ENCODE data around the gene SPRR2G. TPM values are rescaled to one million over a fixed set of nuclear protein-coding genes. Genes with fewer than 3 reads are reported as not detected.
"Not testable (repeated sequence)": the region's sequence is repeated elsewhere in the genome, so short reads cannot be mapped to it uniquely, and the experiment has no call there.

SPRR2G gene
- total RNA-seq, 2 experiments from 2014 or later = not detected

DNA sequence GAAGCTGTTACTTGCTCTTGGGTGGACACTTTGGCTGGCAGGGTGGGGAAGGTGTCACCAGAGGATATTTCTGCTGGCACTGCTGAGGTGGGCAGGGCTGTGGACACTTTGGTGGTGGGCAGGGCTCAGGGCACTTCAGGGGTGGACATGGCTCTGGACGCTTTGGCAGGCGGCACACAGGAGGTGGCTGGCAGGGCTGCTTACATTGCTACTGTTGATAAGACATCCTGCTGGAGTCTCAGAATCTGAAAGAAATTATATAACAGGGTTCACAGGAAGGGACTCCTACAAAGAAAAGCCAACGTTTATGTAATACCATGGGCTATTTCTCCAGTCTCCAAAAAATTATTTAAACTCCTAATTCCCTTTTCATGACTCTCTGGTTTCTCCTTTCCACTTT is 10.2 kb downstream of the SPRR2G start:
- peaks cover 22% of the 10 kb centered on the region for H3K27me3 Mint-ChIP-seq (ENCODE audit: low read depth)
- no peak overlapping the region for H3K4me3 Mint-ChIP-seq
- H3K4me1 Mint-ChIP-seq (ENCODE audit: low read depth) = no peaks in the 10 kb centered on the region
- DNase-seq = no peak
- H3K27ac Mint-ChIP-seq = no peak overlapping the region
- intact Hi-C loops (cut with micrococcal nuclease) = no loop called here
- CTCF ChIA-PET = no interaction called here
- no peaks in the 10 kb centered on the region for H3K36me3 Mint-ChIP-seq (ENCODE audit: low read depth)
- no peaks in the 10 kb centered on the region for H3K9me3 Mint-ChIP-seq

DNA sequence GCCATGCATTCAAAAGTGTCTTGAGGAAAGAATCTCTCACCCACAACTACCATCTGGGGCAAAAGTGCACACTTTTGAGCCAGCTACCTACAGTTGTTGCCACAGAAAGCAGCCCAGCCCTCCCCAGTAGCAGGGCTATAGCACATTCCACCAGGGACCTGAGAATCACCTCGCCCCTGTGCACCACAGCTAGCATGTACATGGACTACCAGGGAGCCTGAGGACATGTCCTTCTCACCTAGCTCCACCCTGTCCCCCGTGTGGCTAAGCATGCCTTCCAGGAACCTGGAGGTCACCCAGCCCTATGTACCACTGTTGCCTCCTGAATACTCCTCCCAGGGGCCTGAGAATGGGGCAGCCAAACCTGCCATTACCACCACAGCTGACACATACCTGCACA is 16.9 kb downstream of the SPRR2G start:
- Mint-ChIP-seq H3K27me3 (ENCODE audit: low read depth) (peaks cover 39% of the 10 kb centered on the region), H3K4me1 (ENCODE audit: low read depth) (no peaks in the 10 kb centered on the region), H3K9me3 (no peaks in the 10 kb centered on the region), H3K27ac (no peak overlapping the region), H3K36me3 (ENCODE audit: low read depth) (no peaks in the 10 kb centered on the region), H3K4me3 (no peak overlapping the region)
- no peak for DNase-seq
- CTCF ChIA-PET = no interaction called here
- intact Hi-C loops (cut with micrococcal nuclease) = no loop called here

DNA sequence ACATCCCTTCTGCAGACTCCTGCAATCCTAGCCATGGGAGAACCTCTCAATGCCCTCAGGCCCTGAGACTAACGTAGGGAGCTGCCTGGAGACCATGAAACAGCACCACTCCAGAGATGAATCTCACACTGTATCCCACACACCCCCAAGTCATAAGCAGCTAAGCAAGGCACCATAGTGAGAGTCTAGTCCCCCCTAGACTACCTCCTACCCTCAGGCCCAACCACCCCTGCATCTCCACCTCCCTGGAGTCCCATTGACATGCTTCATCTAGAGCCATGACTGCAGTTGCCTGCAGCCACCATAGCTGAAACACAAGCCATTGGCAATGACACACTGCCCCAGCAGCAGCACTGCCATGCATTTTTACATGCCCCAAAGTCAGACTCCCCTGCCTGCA is 17.4 kb downstream of the SPRR2G start:
- H3K27ac Mint-ChIP-seq = no peak overlapping the region
- peaks cover 39% of the 10 kb centered on the region for H3K27me3 Mint-ChIP-seq (ENCODE audit: low read depth)
- H3K4me1 Mint-ChIP-seq (ENCODE audit: low read depth) = no peaks in the 10 kb centered on the region
- intact Hi-C loops (cut with micrococcal nuclease) = no loop called here
- no peaks in the 10 kb centered on the region for H3K36me3 Mint-ChIP-seq (ENCODE audit: low read depth)
- H3K4me3 Mint-ChIP-seq = no peak overlapping the region
- CTCF ChIA-PET = no interaction called here
- H3K9me3 Mint-ChIP-seq = no peaks in the 10 kb centered on the region
- no peak for DNase-seq

DNA sequence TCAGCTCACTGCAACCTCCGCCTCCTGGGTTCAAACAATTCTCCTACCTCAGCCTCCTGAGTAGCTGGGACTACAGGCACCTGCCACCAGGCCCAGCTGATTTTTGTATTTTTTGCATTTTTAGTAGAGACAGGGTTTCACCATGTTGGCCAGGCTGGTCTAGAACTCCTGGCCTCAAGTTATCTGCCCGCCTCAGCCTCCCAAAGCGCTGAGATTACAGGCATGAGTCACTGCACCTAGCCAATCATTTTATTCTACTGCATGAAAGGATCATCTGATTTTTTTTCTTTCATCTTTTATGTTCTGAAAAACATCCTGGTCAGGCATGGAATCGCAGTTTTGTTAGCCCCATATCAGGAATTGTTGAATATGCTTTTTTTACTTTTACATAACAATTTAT is 22.0 kb downstream of the SPRR2G start:
- CTCF ChIA-PET; H3K36me3 Mint-ChIP-seq (ENCODE audit: low read depth); DNase-seq; H3K27ac Mint-ChIP-seq; H3K4me3 Mint-ChIP-seq; H3K4me1 Mint-ChIP-seq (ENCODE audit: low read depth); intact Hi-C loops (cut with micrococcal nuclease): not testable (repeated sequence)
- peaks cover 11% of the 10 kb centered on the region for H3K9me3 Mint-ChIP-seq
- H3K27me3 Mint-ChIP-seq (ENCODE audit: low read depth) = peaks cover 17% of the 10 kb centered on the region

DNA sequence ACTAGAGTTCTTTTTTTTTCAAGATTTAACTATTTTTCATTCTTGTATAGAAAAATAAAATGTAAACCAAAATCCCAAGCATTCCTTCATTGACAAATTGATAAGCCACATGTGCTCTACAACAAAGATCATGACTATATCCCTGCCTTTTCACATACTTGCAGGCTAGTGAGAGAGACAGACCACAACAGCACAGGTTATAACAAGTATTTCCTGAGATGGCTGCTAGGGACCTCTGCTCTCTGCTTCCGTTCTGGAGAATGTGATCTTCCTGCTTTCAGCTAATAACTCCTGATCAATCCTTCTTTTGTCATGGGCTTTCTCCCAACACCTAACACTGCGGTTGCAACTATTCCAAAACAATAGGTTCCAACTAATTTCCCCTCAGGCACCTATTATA is 23.4 kb downstream of the SPRR2G start:
- DNase-seq = no peak
- Mint-ChIP-seq H3K9me3 (peaks cover 11% of the 10 kb centered on the region), H3K4me3 (no peak overlapping the region), H3K4me1 (ENCODE audit: low read depth) (no peaks in the 10 kb centered on the region), H3K27ac (no peak overlapping the region), H3K36me3 (ENCODE audit: low read depth) (no peaks in the 10 kb centered on the region), H3K27me3 (ENCODE audit: low read depth) (peaks cover 7% of the 10 kb centered on the region)
- CTCF ChIA-PET = no interaction called here
- intact Hi-C loops (cut with micrococcal nuclease) = no loop called here

DNA sequence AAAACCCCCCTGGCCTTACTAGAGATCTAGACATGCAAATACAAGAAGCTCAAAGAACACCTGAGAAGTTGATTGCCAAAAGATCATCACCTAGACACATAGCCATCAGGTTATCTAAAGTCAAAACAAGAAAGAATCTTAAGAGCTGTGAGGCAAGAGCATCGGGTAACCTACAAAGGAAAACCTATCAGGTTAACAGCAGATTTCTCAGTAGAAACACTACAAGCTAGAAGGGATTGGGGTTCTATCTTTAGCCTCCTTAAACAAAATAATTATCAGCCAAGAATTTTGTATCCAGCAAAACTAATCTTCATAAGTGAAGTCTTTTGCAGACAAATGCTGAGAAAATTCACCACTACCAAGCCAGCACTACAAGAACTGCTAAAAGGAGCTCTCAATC is 25.2 kb downstream of the SPRR2G start:
- Mint-ChIP-seq H3K4me3 (no peak overlapping the region), H3K27ac (no peak overlapping the region), H3K36me3 (ENCODE audit: low read depth) (no peaks in the 10 kb centered on the region), H3K4me1 (ENCODE audit: low read depth) (no peaks in the 10 kb centered on the region), H3K9me3 (peaks cover 11% of the 10 kb centered on the region), H3K27me3 (ENCODE audit: low read depth) (peaks cover 7% of the 10 kb centered on the region)
- DNase-seq = no peak
- CTCF ChIA-PET = no interaction called here
- intact Hi-C loops (cut with micrococcal nuclease) = no loop called here

DNA sequence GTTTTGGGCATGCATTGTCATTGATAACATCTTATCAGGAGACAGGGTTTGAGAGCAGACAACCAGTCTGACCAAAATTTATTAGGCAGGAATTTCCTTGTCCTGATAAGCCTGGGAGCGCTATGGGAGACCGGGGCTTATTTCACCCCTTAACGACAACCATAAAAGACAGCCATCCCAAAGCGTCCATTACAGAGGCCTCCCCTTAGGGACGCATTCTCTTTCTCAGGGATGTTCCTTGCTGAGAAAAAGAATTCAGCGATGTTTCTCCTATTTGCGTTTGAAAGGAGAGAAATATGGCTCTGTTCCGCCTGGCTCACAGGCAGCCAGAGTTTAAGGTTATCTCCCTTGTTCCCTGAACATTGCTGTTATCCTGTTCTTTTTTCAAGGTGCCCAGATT is 26.9 kb downstream of the SPRR2G start:
- DNase-seq; H3K4me1 Mint-ChIP-seq (ENCODE audit: low read depth); H3K27ac Mint-ChIP-seq; H3K36me3 Mint-ChIP-seq (ENCODE audit: low read depth); H3K4me3 Mint-ChIP-seq; intact Hi-C loops (cut with micrococcal nuclease); CTCF ChIA-PET: not testable (repeated sequence)
- peaks cover 11% of the 10 kb centered on the region for H3K9me3 Mint-ChIP-seq
- H3K27me3 Mint-ChIP-seq (ENCODE audit: low read depth) = peaks cover 13% of the 10 kb centered on the region

DNA sequence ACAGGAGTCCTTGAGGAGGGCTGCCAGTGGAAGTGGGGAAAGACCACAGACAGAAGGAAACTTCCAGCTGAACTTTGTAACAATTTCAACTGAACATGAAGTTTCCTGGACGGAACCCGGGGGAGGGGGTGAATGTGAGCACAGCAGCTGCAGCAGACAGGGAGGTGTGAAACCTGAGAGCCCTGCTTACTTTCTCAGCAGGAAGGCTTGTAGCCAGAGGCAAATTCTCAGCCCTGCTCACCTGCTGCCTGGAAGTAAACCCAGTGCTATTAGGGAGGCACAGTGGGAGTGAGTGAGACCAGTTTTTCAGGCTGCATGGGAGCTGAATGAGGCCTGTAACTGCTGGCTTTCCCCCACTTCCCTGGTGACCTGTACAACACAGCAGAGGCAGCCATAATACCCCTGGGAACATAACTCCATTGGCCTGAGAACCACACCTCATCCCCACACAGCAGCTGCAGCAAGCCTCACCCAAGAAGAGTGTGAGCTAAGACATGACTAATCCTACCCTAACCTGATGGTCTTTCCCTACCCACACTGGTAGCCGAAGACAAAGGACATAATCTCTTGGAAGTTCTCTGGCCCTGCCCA is 27.8 kb downstream of the SPRR2G start:
- no peaks in the 10 kb centered on the region for H3K4me1 Mint-ChIP-seq (ENCODE audit: low read depth)
- no peak overlapping the region for H3K27ac Mint-ChIP-seq
- peaks cover 16% of the 10 kb centered on the region for H3K27me3 Mint-ChIP-seq (ENCODE audit: low read depth)
- H3K4me3 Mint-ChIP-seq = no peak overlapping the region
- no peaks in the 10 kb centered on the region for H3K36me3 Mint-ChIP-seq (ENCODE audit: low read depth)
- DNase-seq = no peak
- CTCF ChIA-PET = no interaction called here
- intact Hi-C loops (cut with micrococcal nuclease) = no loop called here
- peaks cover 11% of the 10 kb centered on the region for H3K9me3 Mint-ChIP-seq

DNA sequence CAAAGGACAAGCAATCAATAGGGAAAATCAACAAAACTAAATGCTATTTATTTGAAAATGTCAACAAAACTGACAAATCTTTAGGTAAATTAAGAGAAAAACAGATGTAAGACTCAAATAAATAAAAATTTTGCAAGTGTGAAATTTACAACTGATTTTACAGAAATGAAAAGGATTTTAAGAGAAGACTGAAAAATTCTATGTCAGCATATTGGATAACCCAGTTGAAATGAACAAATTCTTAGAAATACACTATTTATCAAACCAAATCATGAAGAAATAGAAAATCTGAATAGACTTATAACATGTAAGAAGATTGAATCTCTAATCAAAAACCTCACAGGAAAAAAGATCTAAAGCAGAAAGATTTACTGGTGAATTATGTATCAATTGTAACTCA is 29.7 kb downstream of the SPRR2G start:
- intact Hi-C loops (cut with micrococcal nuclease) = no loop called here
- no peak overlapping the region for H3K4me3 Mint-ChIP-seq
- H3K27me3 Mint-ChIP-seq (ENCODE audit: low read depth) = peaks cover 22% of the 10 kb centered on the region
- CTCF ChIA-PET = no interaction called here
- DNase-seq = no peak
- peaks cover 9% of the 10 kb centered on the region for H3K9me3 Mint-ChIP-seq
- H3K27ac Mint-ChIP-seq = no peak overlapping the region
- H3K36me3 Mint-ChIP-seq (ENCODE audit: low read depth) = no peaks in the 10 kb centered on the region
- no peaks in the 10 kb centered on the region for H3K4me1 Mint-ChIP-seq (ENCODE audit: low read depth)

DNA sequence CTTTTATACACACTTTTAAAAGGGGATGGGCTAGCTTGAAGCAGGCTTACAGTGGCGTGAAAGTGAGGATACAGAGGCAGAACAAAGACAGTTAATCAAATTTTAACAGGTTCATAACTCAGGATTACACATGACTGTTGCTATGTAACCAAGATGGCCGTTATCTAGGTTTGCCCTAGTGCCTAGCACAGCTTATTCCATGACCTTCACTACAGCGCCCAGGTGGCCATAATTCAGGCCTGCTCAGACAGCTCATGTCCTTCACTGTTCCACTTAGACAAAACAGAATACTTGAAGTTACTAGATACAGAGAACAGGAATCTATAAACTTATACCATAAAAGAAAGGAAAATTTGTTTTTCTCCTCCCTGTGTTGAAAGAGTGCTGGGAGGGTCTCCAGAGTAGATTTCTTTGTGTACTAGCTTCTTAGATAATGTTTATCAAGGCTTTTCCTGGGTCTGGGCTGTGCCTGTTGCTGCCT is 31.2 kb downstream of the SPRR2G start:
- H3K27me3 Mint-ChIP-seq (ENCODE audit: low read depth) = peaks cover 34% of the 10 kb centered on the region
- CTCF ChIA-PET = no interaction called here
- no peaks in the 10 kb centered on the region for H3K4me1 Mint-ChIP-seq (ENCODE audit: low read depth)
- no peaks in the 10 kb centered on the region for H3K36me3 Mint-ChIP-seq (ENCODE audit: low read depth)
- no peak for DNase-seq
- intact Hi-C loops (cut with micrococcal nuclease) = no loop called here
- H3K4me3 Mint-ChIP-seq = no peak overlapping the region
- no peaks in the 10 kb centered on the region for H3K9me3 Mint-ChIP-seq
- H3K27ac Mint-ChIP-seq = no peak overlapping the region

DNA sequence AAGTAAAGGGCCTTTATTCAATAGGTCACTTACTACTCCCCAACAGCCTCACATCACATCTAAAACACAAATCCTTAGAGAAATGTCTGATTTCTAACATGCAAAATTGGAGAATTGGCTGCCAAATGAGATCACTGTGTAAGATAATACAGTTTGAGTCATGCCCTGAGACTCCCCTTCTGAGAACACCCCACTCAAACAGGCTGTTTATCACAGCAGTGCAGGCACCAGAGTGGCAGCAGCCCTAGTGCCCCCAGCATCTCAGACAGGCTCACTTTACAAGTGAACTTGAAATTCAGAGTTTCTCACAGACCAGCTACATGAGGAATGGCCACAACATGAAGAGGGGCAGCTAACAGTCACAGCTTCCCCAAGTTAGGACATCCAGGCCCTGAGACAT is 35.4 kb downstream of the SPRR2G start:
- peaks cover 30% of the 10 kb centered on the region for H3K27me3 Mint-ChIP-seq (ENCODE audit: low read depth)
- H3K27ac Mint-ChIP-seq; H3K9me3 Mint-ChIP-seq; CTCF ChIA-PET; H3K4me3 Mint-ChIP-seq; intact Hi-C loops (cut with micrococcal nuclease); H3K36me3 Mint-ChIP-seq (ENCODE audit: low read depth); H3K4me1 Mint-ChIP-seq (ENCODE audit: low read depth); DNase-seq: not testable (repeated sequence)

DNA sequence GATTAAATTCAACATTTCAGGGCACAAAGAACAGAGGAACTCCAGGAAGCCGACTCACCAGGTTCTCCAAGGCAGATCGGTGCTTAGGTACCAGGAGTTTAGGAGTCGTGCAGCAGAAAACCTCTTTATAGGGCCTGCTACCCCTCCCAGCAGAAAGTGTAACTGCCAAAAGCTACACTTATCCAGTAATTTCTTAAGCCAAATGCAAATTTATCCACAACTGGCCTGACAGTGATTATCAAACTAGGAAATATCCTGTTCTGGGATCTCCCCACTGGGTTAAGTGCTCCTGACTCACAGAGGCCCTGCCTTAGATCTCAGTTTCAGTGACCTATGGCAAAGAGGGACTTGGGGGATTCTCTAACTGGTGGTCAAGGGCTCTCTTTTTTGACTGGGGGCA is 37.3 kb downstream of the SPRR2G start, which contains the start of gene SPRR2F:
Gene SPRR2F (minus strand): TSS at position 101 of the 400 bp plus-strand sequence. CDS start 783 bp downstream, outside the sequence.
- CTCF ChIA-PET = no interaction called here

DNA sequence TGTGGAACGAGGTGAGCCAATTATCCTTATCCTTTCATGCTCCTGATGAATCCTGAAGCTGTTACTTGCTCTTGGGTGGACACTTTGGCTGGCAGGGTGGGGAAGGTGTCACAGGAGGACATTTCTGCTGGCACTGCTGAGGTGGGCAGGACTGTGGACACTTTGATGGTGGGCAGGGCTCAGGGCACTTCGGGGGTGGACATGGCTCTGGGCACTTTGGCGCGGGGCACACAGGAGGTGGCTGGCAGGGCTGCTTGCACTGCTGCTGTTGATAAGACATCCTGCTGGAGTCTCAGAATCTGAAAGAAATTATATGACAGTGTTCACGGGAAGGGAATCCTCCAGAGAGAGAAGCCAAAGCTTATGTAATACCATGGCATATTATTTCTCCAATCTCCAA is 38.2 kb downstream of the SPRR2G start:
- DNase-seq; H3K9me3 Mint-ChIP-seq; intact Hi-C loops (cut with micrococcal nuclease); H3K4me3 Mint-ChIP-seq; CTCF ChIA-PET; H3K27ac Mint-ChIP-seq; H3K4me1 Mint-ChIP-seq (ENCODE audit: low read depth); H3K36me3 Mint-ChIP-seq (ENCODE audit: low read depth): not testable (repeated sequence)
- H3K27me3 Mint-ChIP-seq (ENCODE audit: low read depth) = peaks cover 15% of the 10 kb centered on the region

More for the DNA sequence above, 37.3 kb downstream of the SPRR2G start, which contains the start of gene SPRR2F:
- intact Hi-C loops (cut with micrococcal nuclease) = no loop called here
- Mint-ChIP-seq H3K4me1 (ENCODE audit: low read depth) (no peaks in the 10 kb centered on the region), H3K27me3 (ENCODE audit: low read depth) (peaks cover 21% of the 10 kb centered on the region), H3K4me3 (no peak within 1 kb of the TSS), H3K27ac (no peak within 1 kb of the TSS), H3K9me3 (no peaks in the 10 kb centered on the region), H3K36me3 (ENCODE audit: low read depth) (no peaks in the 10 kb centered on the region)
- no peak for DNase-seq

Measured in activated naive CD4-positive, alpha-beta T cell treated with anti-CD3 and anti-CD28 coated beads for 36 hours (primary cell).